Stimulated activated naive CD4-positive, alpha-beta T cell (primary cell): ENCODE results near the gene RAD23A.
"Not testable (repeated sequence)": the region's sequence is repeated elsewhere in the genome, so short reads cannot be mapped to it uniquely, and the experiment has no call there.

ENCODE experiments used
- DNase-seq, 6 experiments: peaks; one replicate each; lab custom pipeline; 2025; lab: John Stamatoyannopoulos, UW

Gene RAD23A

DNA sequence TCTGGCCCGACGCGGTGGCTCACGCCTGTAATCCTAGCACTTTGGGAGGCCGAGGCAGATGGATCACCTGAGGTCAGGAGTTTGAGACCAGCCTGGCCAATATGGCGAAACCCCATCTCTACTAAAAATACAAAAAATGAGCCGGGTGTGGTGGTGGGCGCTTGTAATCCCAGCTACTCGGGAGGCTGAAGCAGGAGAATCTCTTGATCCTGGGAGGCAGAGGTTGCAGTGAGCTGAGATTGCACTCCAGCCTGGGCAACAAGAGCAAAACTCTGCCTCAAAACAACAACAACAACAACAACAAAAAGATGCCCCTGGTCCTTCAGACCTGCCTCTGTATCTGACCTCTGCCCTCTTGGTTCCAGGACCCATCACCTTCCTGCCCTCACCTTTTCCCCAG lies 9.9 kb downstream of the RAD23A start:
- DNase-seq: not testable (repeated sequence)

DNA sequence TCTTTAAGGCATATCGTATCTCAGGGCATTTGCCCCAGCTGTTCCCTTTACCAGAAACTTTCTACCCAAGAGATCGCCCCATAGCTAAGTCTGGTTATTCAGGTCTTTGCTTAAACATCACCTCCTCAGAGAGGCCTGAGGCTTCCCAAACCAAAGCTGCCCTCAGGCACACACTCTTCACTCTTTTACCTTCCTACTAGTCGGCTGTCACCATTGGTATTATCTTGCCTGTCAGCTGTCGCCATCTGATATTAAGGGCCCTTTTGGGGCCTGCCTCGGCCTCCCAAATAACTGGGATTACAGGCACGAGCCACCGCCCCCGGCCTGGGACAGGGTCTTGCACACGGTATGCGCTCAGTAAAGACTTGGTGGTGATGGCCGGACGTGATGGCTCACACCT lies 10.3 kb downstream of the RAD23A start:
- no peak for DNase-seq

DNA sequence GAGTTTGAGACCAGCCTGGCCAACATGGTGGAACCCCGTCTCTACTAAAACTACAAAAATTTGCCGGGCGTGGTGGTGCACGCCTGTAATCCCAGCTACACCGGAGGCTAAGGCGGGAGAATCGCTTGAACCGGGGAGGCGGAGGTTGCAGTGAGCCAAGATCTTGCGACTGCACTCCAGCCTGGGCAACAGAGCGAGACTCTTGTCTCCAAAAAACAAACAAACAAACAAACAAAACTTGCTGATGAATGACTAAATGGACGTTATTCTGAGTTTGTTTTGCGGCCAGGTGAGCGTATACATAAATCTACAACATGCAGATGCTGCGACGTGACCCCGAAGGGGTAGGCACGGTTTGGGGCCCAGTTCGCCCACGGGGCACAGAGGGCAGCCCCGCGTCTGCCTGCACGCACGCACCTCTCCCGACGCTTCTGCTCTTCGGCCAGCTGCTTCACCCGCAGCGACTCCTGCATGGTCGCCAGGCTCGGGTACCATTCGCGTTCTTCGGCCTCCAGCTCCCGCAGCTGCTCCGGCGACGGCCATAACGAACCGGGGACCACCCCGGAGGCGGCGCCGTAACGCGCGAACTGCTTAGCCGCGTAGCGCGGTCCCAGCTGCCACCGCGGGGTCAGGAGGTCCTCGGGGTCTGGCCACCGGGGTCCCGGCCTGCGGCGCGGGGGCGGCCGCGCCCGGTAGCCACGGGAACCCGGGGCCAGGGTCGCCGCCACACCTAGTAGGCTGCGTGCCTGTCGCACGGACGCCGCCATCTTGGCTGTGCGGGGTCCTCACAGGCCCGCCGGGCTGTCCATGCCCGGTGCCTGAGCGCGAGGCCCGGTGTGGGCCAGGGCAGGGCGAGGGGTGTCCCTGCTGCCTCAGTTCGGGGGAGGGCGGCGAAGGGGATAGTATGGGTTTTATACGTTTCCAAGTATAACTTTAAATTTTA lies 11.1 kb downstream of the RAD23A start, which contains the start of gene GADD45GIP1:
Gene GADD45GIP1 (minus strand): TSS at position 778 of the 943 bp plus-strand sequence. CDS start 11 bp downstream, at position 767.
- peak; percentile 62 to 82 (median 69) for DNase-seq

DNA sequence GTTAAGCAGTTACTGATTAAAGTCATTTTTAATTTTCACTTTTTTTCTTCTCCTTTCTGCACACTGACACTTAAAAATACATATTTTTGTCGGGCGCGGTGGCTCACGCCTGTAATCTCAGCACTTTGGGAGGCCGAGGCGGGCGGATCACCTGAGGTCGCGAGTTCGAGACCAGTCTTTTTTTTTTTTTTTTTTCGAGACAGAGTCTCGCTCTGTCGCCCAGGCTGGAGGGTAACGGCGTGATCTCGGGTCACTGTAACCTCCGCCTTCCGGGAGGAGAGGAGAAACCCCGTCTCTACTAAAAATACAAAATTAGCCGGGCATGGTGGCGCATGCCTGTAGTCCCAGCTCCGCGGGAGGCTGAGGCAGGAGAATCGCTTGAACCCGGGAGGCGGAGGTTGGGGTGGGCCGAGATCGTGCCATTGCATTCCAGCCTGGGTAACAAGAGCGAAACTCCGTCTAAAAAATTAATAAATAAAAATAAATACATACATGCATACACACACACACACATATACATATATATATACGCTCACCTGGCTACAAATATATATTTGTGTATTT lies 11.8 kb downstream of the RAD23A start:
- not testable (repeated sequence) for DNase-seq

DNA sequence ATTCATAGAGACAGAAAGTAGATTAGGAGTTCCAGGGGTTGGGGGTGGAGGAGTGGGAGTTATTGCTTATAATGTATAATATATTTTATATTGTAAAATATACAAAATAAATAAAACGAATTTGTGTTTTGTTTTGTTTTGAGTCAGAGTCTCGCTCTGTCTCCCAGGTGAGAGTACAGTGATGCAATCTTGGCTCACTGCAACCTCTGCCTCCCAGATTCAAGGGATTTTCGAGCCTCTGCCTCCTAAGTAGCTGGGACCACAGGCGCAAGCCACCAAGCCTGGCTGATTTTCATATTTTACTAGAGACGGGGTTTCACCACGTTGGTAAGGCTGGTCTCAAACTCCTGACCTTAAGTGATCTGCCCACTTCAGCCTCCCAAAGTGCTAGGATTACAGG lies 13.8 kb downstream of the RAD23A start:
- DNase-seq: no peak

DNA sequence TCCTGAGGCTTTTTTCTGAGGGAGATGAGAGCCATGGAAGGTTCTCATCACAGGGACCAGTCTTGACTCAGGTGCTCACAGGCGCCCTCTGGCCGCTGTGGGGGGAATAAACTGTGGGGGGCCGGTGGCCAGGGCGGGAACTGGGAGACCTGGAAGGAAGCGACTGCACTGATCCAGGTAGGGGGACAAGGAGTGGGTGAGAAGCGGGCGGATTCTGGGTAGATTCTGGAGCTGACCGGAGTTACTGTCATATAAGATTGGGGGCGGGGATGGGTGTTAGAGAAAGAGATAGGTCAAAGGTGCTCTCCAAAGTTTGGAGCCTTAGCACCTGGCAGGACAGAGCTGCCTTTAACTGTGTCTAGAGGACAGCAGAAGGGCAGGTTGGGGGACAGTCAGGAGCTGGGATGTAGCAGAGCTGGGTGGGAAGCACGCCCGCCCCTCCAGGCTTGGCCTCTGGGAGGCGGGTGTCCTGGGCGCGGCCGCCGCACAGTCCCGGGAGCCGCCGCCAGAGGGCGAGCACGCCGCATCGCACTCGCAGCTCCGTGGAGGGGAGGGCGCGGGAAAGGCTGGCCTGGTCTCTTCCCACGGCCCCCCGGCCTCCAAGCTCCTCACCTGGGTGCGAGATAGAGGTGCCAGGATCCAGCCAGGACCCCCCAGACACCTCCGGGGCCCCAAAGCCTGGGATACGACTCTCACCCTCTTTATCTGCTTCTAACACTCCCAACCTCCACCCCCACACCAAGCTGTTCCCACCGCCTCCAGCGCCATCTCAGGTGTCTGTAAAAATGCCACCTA lies 19.6 kb downstream of the RAD23A start:
- peak; percentile 41 to 86 (median 74) for DNase-seq

DNA sequence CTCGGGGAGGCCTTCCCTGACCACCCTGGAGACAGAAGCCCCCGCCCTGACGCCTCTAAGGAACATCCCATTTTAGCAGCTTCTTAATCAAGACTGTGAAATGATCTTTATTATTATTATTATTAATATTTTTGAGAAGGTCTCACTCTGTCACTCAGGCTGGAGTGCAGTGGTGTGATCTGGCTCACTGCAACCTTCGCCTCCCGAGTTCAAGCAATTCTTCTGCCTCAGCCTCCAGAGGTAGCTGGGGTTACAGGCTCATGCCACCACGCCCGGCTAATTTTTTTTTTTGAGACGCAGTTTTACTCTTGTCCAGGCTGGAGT lies 20.1 kb downstream of the RAD23A start:
- no peak for DNase-seq

DNA sequence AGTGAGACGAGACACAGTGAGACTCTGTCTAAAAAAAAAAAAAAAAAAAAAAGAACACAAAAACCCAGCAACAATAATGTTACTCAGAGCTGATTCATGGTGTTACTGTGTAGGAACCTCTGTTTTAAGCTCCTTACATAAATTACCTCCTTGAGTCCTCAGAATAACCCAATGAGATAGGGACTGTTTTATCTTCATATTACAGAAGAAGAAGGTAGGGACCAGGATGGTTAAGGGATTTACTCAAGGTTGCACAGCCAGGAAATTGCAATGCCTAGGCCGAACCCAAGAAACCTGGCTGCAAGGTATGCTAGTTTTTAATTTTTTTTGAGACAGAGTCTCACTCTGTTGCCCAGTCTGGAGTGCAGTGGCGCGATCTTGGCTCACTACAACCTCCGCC lies 22.2 kb downstream of the RAD23A start:
- no peak for DNase-seq

DNA sequence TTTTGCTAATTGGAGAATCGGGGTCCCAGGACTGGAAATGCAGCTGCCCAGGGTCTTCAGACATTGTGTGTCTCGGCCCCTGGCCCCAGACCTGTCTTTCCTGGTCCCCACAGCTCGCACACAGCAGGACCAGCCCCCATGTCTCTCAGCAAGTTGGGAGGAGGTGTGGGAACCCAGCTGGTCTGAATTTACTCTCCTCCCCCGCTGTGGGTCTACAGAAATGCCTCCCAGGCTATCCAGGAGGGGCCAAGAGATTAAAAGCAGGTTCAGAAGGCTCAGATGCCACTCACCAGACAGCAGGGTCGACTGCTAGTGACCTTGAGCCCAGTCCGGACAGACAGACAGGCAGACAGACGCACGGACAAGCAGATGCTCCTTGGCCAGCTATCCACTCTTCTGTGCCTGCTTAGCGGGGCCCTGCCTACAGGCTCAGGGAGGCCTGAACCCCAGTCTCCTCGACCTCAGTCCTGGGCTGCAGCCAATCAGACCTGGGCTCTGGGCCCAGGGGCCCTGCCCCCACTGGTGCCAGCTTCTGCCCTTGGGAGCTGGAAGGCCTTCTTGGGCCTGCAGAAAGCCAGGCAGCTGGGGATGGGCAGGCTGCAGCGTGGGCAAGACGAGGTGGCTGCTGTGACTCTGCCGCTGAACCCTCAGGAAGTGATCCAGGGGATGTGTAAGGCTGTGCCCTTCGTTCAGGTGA lies 23.8 kb downstream of the RAD23A start, which contains the start of gene DAND5:
Gene DAND5 (plus strand): TSS at position 285 of the 697 bp plus-strand sequence. CDS start 85 bp downstream, at position 370.
- no peak for DNase-seq

DNA sequence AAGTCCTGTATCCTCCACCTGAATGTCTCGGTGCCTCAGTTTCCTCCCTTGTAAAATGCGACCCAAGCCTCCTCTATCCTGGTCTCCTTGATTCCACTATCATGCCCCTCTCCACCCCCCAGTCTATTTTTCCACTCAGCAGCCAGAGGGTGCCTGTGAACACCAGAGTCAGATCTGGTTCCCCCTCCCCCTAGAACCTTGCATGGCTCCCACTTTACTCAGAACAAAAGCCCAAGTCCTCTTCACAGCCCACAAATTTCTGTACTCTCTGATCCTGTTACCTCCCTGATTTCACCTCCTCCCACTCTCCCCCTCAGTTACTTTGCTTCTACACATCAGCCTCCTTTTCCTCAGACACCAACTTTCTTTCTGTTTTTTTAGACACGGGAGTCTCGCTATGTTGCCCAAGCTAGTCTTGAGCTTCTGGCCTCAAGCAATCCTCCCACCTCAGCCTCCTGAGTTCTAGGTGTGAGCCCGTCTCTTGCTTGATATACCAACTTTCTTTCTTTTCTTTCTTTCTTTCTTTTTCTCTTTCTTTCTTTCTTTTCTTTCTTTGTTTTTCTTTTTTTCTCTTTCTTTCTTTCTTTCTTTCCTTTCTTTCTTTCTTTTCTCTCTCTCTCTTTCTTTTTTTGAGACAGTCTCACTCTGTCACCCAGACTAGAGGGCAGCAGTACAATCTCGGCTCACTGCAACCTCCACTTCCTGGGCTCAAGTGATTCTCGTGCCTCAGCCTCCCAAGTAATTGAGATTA lies 24.6 kb downstream of the RAD23A start:
- DNase-seq: no peak

DNA sequence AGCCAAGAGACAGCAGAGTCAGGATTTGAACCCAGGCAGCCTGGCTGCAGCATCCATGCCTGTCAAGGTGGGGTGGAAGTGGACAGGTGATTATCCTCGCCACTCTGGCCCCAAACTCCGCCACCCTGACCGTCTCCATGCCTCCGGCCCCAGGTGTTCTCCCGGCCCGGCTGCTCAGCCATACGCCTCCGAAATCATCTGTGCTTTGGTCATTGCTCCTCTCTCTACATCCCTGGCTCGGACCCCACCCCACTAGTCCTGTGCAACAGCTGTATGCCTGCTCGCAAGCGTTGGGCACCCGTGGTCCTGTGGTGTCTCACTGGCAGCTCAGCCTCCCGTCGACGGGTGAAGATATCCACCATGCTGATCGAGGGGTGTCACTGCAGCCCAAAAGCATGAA lies 27.6 kb downstream of the RAD23A start:
- no peak for DNase-seq

DNA sequence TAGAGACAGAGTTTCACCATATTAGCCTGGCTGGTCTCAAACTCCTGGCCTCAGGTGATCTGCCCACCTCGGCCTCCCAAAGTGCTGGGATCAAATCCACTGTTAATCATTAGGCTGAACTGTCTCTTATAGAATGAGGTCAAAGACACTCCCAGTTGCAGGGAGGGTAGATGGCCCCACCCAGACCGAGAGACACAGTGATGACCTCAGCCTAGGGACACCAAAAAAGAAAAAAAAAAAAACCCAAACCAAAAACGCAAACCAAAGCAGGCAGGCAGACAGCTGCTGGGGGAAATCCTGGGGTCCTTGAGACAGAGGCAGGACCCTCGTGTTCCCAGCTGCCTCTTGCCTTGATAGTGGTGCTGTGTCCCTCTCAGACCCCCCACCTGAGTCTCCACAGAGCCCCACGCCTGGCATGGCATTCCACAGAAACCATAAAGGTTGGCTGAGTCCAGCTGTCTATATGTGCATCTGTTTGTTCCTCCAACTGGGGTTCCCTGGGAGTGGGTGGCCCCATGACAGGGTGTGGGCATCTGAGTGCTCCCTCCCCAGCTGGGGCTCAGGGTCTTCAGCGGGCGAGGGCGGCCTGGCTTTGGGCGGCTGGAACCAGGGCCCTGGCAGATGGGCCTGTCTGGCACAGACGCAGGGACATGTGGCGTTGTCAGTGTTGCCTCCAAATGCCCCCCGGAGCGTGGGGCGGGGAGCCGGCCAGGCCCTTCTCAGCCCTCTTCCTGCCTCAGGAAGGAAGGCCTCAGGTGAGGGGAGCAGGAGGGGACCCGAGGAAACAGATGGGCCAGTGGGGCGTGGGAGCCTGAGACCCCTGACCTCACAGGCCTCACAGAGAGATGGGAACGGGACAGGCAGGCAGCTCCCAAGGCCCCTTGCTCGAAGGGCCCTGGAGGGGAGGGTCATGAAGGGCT lies 28.9 kb downstream of the RAD23A start:
- no peak for DNase-seq

DNA sequence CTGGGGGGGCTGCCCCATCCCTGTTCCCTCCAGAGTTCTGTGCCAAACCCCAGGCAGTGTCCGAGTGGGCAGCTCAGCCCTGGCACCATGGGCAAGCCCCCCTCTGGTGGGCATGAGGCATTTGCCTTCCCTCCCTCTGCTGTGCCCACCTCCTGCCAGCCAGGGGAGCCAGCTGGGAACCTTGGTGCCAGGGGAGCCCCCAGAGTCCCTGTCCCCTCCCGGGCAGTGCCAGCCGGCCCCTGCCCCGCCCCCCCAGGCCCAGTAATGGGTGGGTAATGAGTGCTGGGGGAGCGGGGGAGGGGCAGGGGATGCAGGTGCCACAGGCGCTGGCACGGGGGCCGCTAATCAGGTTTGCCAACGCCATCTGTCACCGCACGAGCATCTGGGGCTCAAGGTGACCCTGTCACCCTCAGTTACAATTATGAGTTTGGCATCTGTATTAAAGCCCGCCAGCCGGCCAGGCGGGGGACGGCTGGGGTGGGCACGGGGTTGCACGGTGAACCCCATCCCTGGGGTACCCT lies 29.6 kb downstream of the RAD23A start:
- no peak for DNase-seq

DNA sequence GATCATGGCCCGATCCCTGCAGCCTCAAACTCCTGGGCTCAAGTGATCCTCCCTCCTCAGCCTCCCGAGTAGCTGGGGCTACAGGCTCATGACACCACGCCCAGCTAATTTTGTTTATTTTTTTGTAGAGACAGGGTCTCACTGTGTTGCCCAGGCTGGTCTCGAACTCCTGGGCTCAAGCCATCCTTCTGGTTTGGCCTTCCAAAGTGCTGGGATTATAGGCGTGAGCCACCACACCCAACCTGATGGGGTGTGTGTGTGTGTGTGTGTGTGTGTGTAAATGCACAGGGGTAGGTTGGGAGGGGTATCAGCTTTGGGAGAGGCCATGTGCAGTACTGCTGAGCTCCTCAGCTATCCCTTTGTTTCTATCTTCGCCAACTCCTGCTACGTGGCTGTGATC lies 30.4 kb downstream of the RAD23A start:
- not testable (repeated sequence) for DNase-seq

DNA sequence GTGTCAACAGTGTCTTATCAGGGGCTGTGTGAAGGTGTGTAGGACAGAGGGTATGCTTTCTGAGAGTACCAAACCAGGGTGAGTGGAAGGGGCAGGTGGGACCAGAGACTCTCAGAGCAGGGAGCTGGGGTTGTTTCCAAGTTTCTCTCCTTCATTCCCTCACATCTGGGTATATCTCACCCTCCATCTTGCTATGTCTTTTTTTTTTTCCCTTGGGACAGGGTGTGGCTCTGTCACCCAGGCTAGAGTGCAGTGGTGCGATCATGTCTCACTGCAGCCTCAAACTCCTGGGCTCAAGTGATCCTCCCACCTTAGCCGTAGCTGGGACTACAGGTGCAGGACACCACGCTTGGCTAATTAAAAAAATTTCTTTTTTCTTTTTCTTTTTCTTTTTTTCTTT lies 34.3 kb downstream of the RAD23A start:
- no peak for DNase-seq

DNA sequence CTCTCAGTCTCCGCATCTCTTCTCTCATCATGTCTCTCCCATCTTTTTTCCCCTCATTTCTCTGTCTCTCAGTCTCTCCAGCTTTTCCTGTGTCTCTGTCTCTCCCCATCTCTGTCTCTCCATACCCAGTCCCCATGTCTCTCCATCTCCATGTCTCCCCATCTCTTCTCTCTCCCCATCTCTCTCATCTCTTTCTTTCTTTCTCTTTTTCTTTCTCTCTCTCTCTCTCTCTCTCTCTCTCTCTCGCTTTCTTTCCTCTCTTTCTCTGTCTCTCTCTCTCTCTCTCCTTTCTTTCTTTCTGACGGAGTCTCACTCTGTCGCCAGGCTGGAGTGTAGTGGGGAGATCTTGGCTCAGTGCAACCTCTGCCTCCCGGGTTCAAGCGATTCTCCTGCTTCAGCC lies 37.0 kb downstream of the RAD23A start:
- DNase-seq: no peak

DNA sequence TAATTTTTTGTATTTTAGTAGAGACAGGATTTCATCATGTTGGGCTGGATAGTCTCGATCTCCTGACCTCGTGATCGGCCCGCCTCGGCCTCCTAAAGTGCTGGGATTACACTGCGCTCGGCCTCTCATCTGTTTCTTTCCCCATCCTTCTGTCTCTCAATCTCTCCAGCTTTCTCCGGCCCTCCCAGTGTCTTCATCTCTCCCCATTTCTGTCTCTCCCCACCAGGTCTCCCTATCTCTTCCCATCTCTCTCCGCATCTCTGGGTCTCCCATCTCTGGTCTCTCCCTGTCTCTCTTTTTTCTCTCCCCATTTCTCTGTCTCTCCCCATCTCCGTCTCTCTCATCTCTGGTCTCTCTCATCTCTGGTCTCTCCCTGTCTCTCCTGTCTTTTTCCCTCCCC lies 37.4 kb downstream of the RAD23A start:
- no peak for DNase-seq

DNA sequence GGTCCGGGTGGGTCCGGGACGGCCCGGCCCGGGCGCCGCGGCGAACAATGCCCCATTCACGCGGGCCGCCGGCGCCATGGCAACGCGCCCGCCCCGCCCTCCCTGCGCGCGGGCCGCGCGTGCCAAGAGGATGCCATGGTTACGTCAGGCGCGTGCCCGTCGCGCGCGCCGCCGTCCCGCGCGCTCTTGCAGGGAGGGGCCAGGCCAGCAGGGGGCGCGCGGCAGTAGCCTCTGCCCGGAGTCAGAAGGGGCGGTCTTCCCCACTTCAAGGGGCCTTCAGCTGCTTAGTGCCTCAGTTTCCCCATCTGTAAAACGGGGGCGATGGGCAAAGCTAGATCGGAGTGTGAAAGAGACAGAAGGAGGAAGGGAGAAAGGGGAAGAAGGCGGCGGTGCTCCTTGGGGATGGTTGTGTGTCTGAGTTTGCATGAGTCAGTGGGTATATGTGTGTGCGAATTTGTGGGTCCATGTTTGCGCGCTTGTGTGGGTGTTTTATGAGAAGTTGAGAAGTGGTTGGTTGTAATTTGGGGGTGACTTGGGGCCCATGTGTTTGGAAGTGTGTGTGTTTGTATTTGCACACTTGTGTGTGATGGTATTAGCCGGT lies 38.0 kb downstream of the RAD23A start:
- DNase-seq: peak; percentile 63 to 88 (median 76)

DNA sequence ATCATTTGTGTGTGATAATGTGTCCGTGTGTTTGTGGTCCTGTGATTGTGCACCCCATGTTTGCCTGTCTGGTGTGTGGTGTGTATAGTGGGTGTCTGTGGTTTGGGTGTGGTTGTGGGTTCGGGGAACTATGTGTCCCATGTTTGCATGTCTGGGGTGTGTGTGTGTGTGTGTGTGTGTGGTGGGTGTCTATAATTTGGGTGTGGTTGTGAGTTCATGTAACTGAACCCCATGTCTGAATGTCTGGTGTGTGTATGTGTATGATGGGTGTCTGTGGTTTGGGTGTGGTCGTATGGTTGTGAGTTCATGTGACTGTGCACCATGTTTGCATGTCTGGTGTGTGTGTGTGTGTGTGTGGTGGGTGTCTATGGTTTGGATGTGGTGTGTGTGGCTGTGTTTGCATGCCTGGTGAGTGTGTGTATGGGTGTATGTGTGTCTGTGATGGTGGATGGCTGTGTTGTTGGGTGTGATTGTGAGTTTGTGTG lies 38.5 kb downstream of the RAD23A start:
- DNase-seq: no peak
